ENCODE data around the gene NDUFS6. TPM values are rescaled to one million over a fixed set of nuclear protein-coding genes. Genes with fewer than 3 reads are reported as not detected.

The NDUFS6 gene
- total and polyA plus RNA-seq, 2 of the 8 experiments (the other 6 are each of a cell fraction or from before 2014, with no cell fraction given), result 72.7 to 191 TPM

DNA sequence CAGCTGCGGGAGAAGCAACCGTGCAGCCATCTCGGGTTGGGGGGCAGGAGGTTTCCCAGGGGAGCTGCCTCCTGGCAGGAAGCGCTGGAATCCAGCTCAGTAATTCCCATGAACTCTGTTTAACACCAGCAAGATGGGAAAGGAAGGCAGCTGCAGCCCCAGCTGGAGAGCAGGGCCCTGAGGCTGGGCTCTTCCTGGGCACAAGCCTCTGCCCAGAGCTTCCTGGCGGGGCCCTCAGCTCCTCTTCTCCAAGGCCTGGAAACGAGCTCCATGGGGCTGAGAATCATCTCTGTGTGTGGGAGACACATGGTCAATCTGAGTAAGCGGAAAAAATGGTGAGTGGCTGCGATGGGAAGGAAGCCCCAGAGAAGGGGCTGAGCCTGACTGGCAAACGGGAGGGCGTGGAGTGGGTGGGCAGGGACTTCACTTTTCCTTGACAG is 7.9 kb upstream of the NDUFS6 start:
- H3K4me3 ChIP-seq (ENCODE audit: extremely low read depth in 1 of 4, insufficient read depth in 2 of 4, low read depth in 3 of 4, low read length in 4 of 4), result no peak overlapping the region
- no peak overlapping the region for H3K9ac ChIP-seq (replicated peaks in 1 of 4; ENCODE audit: extremely low read depth in 1 of 4, low read depth in 3 of 4, low read length in 3 of 4)
- POLR2A ChIA-PET (ENCODE audit: partially characterized antibody), result no interaction called here
- H2BK12ac ChIP-seq (ENCODE audit: low read depth, low read length), result no peak overlapping the region
- H4K20me1 ChIP-seq (replicated peaks in 1 of 2; ENCODE audit: control insufficient read depth in 1 of 2, insufficient read depth in 2 of 2, low read length in 2 of 2), result peaks cover 5 to 9% of the 10 kb centered on the region in 2 experiments
- H4K91ac ChIP-seq (replicated peaks; ENCODE audit: insufficient read length, low read length), result no peak overlapping the region
- no peaks in the 10 kb centered on the region for H3K9me3 ChIP-seq (ENCODE audit: insufficient read depth in 2 of 2, low read depth in 1 of 2, low read length in 1 of 2)
- 81% methylated on average over 10 of the region's 10 CpGs; no CpG with 5 or more reads in 1 of the 2 experiments for WGBS, 2 experiments (ENCODE audit: extremely low coverage in 1 of 2, insufficient coverage in 1 of 2, insufficient read length in 1 of 2, insufficient replicate concordance in 2 of 2, low coverage in 1 of 2, low lambda C conversion rate in 2 of 2, missing lambda C conversion rate in 1 of 2)
- H3K27me3 ChIP-seq (replicated peaks in 1 of 4; ENCODE audit: control insufficient read depth in 3 of 4, extremely low read depth in 1 of 4, insufficient read depth in 3 of 4, low read length in 3 of 4), result no peaks in the 10 kb centered on the region
- H3K36me3 ChIP-seq (ENCODE audit: control insufficient read depth in 2 of 4, insufficient read depth in 4 of 4, low read length in 3 of 4), result peaks cover 14 to 20% (median 16%) of the 10 kb centered on the region in 4 experiments
- no peak overlapping the region for H2AK5ac ChIP-seq (ENCODE audit: low read depth, low read length)
- no peak overlapping the region for H3K23ac ChIP-seq (ENCODE audit: insufficient read length)
- FAIRE-seq (no peak), DNase-seq (ENCODE audit: low read depth in 1 of 2, low spot score in 2 of 2) (no peak)
- peaks cover 0 to 15% (median 12%) of the 10 kb centered on the region in 4 experiments; a peak in 5 of 7 replicates for H3K4me1 ChIP-seq (replicated peaks in 1 of 4; ENCODE audit: control insufficient read depth in 3 of 4, insufficient read depth in 4 of 4, low read length in 3 of 4)
- no peak overlapping the region for H3K14ac ChIP-seq (ENCODE audit: insufficient read length)
- H3K56ac ChIP-seq (replicated peaks; ENCODE audit: insufficient read length, low read depth, low read length), result no peak overlapping the region
- H3K23me2 ChIP-seq (ENCODE audit: low read depth, low read length), result no peaks in the 10 kb centered on the region
- TF ChIP-seq SIRT6 (IDR thresholded peaks at IDR 0.05; ENCODE audit: low read length), result no peak
- no peak for TF ChIP-seq JUND (IDR thresholded peaks at IDR 0.05; ENCODE audit: low read length)
- TF ChIP-seq, protein P1, sequence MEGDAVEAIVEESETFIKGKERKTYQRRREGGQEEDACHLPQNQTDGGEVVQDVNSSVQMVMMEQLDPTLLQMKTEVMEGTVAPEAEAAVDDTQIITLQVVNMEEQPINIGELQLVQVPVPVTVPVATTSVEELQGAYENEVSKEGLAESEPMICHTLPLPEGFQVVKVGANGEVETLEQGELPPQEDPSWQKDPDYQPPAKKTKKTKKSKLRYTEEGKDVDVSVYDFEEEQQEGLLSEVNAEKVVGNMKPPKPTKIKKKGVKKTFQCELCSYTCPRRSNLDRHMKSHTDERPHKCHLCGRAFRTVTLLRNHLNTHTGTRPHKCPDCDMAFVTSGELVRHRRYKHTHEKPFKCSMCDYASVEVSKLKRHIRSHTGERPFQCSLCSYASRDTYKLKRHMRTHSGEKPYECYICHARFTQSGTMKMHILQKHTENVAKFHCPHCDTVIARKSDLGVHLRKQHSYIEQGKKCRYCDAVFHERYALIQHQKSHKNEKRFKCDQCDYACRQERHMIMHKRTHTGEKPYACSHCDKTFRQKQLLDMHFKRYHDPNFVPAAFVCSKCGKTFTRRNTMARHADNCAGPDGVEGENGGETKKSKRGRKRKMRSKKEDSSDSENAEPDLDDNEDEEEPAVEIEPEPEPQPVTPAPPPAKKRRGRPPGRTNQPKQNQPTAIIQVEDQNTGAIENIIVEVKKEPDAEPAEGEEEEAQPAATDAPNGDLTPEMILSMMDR (IDR thresholded peaks at IDR 0.05; ENCODE audit: control extremely low read depth in 1 of 3, insufficient read depth in 1 of 3, low read depth in 1 of 3, low read length in 3 of 3), result no peak
- no peak overlapping the region for H4K5ac ChIP-seq (ENCODE audit: insufficient read length, low read depth, low read length)
- H3K79me2 ChIP-seq (ENCODE audit: control insufficient read depth in 1 of 2, insufficient read depth in 2 of 2, low read length in 2 of 2), result peaks cover 0 to 9% of the 10 kb centered on the region in 2 experiments; a peak in 1 of 4 replicates
- H3K27ac ChIP-seq (ENCODE audit: low read depth, low read length), result no peak overlapping the region
- no peak overlapping the region for H2BK120ac ChIP-seq (replicated peaks; ENCODE audit: low read depth, low read length)
- no peak overlapping the region for H3K18ac ChIP-seq (ENCODE audit: extremely low read depth, low read length)
- H2BK5ac ChIP-seq (ENCODE audit: low read depth, low read length), result no peak overlapping the region
- H4K8ac ChIP-seq (ENCODE audit: extremely low read depth, insufficient read depth, low read length), result no peak overlapping the region
- no peak overlapping the region for H2BK20ac ChIP-seq (ENCODE audit: low read length)
- no peak overlapping the region for H2BK15ac ChIP-seq (ENCODE audit: low read length)
- H3K4ac ChIP-seq (replicated peaks; ENCODE audit: insufficient read length, low read depth, low read length), result no peak overlapping the region
- CTCF ChIA-PET (ENCODE audit: partially characterized antibody), result interaction anchor here (0.6 to 1.3 kb wide), 7 partner anchors 9 to 58 kb away, joined by 3 read pairs; no protein-coding TSS in a partner anchor
- H3K4me2 ChIP-seq (ENCODE audit: insufficient read depth in 1 of 2, low read depth in 2 of 2, low read length in 2 of 2), result no peak overlapping the region
- peaks cover 7% of the 10 kb centered on the region; the same call in 1 of the 2 replicates for H3K79me1 ChIP-seq (ENCODE audit: low read depth, low read length)
- no peak overlapping the region for H2AFZ ChIP-seq (ENCODE audit: low read length)
